BJ (cell line): ENCODE measurements around the gene IGDCC3. TPM values are rescaled to one million over a fixed set of nuclear protein-coding genes. Genes with fewer than 3 reads are reported as not detected.
"Not testable (repeated sequence)": the region's sequence is repeated elsewhere in the genome, so short reads cannot be mapped to it uniquely, and the experiment has no call there.

Source experiments
- CTCF ChIA-PET: fragments of 350-600 bp; formaldehyde crosslinking; extraction: SDS; loops from one replicate; lab custom pipeline; 2021; ENCODE audit warnings: antibody characterized with exemption, inconsistent platforms; lab: Yijun Ruan, JAX
- POLR2A ChIA-PET: fragments of 300-600 bp; sonication (Branson Sonifier 250); formaldehyde crosslinking; extraction: SDS; loops from one replicate; lab custom pipeline; 2021; ENCODE audit warnings: antibody characterized with exemption; lab: Charles Lee
- DNase-seq: peaks from one replicate; pipeline ENCODE4 v3.0.0-alpha.2; 2011; ENCODE audit warnings: low read depth
- H3K27me3 ChIP-seq: 2 replicates; pipeline ENCODE4 v1.6.0; 2011; ENCODE audit warnings: low read length; ENCODE audit not compliant: control insufficient read depth, insufficient read depth
- H3K36me3 ChIP-seq: 2 replicates; pipeline ENCODE4 v1.5.1; 2011; ENCODE audit warnings: low read length; ENCODE audit not compliant: control insufficient read depth, insufficient read depth
- H3K4me3 ChIP-seq: 2 replicates; pipeline ENCODE4 v1.5.1; 2011; ENCODE audit warnings: low read depth, mild to moderate bottlenecking, control low read depth, low read length
- polyA plus RNA-seq: library from polyadenylated mRNA; depleted of rRNA; stranded (reverse); fragments of >200 nt; gene quantifications from 2 replicates; pipeline ENCODE4 v1.2.3, GENCODE V29; 2011
- TF ChIP-seq, protein P1 (sequence below): IDR thresholded peaks from 2 replicates; pipeline ENCODE4 v1.5.1; 2011; ENCODE audit warnings: low read depth, mild to moderate bottlenecking, control low read depth, inconsistent platforms, low read length, moderate library complexity; ENCODE audit not compliant: insufficient read depth

Gene IGDCC3
- polyA plus RNA-seq, 1 experiment = not detected

DNA sequence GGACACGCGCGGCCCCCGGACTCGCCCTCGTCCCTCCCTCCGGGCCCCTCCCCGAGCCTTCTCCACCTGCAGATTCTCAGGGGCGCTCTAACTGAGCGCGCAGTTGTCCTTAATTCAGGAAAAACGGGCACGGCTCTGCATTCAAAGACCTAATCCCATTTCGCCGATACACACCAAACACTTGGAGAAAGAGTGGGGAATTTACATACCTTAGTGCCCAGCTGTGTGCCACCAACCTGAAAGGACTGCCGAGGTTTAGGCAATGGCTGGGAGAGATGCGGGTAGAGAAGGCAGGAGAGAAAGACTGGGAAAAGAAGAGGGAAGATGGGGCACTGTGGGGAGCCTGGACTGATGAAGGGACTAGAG lies 21.8 kb downstream of the IGDCC3 start:
- Histone ChIP-seq H3K4me3 (no peak overlapping the region), H3K36me3 (no peaks in the 10 kb centered on the region), H3K27me3 (peaks cover 27% of the 10 kb centered on the region)
- CTCF ChIA-PET = interaction anchor here (1.9 kb wide), 1 partner anchor 29 kb away, joined by 5 read pairs; no protein-coding TSS in a partner anchor
- TF ChIP-seq, protein P1, sequence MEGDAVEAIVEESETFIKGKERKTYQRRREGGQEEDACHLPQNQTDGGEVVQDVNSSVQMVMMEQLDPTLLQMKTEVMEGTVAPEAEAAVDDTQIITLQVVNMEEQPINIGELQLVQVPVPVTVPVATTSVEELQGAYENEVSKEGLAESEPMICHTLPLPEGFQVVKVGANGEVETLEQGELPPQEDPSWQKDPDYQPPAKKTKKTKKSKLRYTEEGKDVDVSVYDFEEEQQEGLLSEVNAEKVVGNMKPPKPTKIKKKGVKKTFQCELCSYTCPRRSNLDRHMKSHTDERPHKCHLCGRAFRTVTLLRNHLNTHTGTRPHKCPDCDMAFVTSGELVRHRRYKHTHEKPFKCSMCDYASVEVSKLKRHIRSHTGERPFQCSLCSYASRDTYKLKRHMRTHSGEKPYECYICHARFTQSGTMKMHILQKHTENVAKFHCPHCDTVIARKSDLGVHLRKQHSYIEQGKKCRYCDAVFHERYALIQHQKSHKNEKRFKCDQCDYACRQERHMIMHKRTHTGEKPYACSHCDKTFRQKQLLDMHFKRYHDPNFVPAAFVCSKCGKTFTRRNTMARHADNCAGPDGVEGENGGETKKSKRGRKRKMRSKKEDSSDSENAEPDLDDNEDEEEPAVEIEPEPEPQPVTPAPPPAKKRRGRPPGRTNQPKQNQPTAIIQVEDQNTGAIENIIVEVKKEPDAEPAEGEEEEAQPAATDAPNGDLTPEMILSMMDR = no peak
- no peak for DNase-seq
- POLR2A ChIA-PET = no interaction called here

DNA sequence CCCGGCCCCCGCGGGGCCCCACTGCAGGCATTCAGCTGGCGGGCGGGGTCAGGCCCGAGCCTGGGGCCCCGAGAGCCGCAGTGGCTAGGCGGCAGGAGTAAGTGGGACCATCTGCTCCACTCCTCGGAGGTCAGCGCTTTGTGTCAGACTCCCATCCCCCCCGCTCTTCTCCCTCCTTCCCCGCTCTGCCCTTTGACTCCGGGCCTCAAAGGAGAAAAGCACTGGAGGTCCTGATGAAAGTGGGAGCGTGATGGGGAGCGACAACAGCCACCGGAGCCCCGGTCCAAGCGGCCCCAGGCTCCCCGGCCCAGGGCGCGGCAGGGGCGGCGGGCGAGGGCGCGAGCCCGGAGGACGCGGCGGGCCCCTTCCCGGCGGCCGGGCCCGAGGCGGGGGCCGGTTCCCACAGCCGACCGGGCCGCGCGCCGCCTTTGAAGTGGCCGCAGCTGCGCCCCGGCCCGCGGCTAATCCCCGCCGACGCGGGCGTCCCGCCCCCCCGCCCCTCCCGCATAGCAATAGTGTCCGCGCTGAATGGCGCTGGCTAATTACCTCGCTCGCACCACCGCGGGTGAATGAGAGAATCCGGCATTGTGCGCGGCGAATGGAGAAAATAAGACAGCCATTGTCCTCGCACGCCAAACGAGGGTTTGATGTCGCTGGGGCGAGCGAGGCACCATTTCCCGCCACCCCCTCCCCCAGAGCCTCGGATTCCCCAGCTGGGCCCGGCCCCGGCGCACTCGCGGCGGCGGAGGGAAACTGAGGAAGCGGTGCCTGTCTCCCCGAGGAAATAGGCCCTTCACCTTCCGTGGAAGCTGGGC lies 22.4 kb downstream of the IGDCC3 start:
- Histone ChIP-seq H3K4me3 (peak overlapping the region; percentile 26), H3K27me3 (peaks cover 27% of the 10 kb centered on the region), H3K36me3 (no peaks in the 10 kb centered on the region)
- DNase-seq = no peak
- POLR2A ChIA-PET = no interaction called here
- TF ChIP-seq, protein P1 = no peak
- CTCF ChIA-PET = interaction anchor here (1.9 kb wide), 1 partner anchor 29 kb away, joined by 5 read pairs; no protein-coding TSS in a partner anchor

DNA sequence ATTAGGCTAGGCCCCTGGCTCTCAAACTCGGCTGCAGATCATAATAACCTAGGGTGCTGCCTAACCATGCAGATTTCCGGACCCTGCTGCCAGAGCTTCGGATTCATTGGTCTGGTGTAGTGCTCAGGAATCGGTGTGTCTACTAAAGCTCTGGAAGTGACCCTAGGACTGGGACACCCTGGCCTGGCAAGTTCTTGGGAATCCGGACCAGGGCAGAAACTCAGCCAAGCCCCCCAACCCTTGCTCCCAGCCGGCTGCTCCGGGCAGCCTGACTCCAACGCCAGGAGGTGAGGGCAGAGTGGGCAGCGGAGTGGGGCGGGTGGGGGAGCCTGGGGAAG lies 23.0 kb downstream of the IGDCC3 start:
- ChIA-PET CTCF (interaction anchor here (1.9 kb wide), 1 partner anchor 30 kb away, joined by 5 read pairs; no protein-coding TSS in a partner anchor), POLR2A (no interaction called here)
- TF ChIP-seq, protein P1 = no peak
- DNase-seq = no peak
- Histone ChIP-seq H3K4me3 (no peak overlapping the region), H3K36me3 (no peaks in the 10 kb centered on the region), H3K27me3 (peaks cover 27% of the 10 kb centered on the region)

DNA sequence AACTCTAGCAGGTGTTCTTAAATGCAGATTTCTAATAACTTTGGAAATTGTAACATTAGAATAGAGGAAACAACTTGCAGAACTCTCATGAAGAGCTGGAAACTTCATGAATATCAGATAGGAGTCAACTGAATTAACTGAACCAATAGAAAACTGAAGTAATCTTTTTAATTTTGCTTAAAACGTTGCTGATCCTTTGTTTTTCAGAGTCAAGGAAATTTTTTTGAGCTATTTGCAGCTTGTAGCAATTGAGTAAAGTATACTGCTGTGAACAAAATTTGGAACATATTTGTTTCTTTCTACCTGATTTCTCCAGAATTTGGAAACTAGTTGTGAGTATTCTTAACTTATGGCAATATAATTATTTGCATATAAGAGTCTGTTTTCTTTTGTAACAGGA lies 25.8 kb downstream of the IGDCC3 start:
- H3K36me3 ChIP-seq, DNase-seq, H3K4me3 ChIP-seq, POLR2A ChIA-PET: not testable (repeated sequence)
- CTCF ChIA-PET = interaction anchor here (0.6 kb wide), 1 partner anchor 36 kb away, joined by 3 read pairs; no protein-coding TSS in a partner anchor
- peaks cover 24% of the 10 kb centered on the region for H3K27me3 ChIP-seq

DNA sequence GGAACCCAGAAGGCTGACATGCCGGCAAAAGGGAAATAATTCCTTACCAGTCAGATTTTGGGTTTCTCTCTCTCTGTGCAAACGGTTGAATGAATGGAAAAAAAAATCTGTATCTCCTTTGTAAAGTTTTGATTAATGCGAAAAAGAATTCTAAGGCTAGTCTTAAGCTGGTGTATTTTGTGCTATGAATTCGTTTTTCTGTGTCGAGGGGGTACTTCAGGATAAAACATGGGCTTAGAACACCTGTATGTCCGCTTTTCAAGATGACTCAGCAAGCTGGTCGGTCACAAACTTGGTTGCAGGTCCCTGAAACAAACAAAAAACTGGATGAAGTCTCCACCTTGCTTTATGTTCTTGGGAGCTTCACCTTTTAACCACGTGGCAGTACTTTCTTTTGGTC lies 28.5 kb downstream of the IGDCC3 start:
- Histone ChIP-seq H3K27me3 (peaks cover 16% of the 10 kb centered on the region), H3K4me3 (no peak overlapping the region), H3K36me3 (no peaks in the 10 kb centered on the region)
- no peak for DNase-seq
- TF ChIP-seq, protein P1 = no peak
- CTCF ChIA-PET = interaction anchor here (1.3 to 2.7 kb wide), 3 partner anchors 19 to 37 kb away, joined by 4 to 10 read pairs (median 6); no protein-coding TSS in a partner anchor
- POLR2A ChIA-PET = no interaction called here

DNA sequence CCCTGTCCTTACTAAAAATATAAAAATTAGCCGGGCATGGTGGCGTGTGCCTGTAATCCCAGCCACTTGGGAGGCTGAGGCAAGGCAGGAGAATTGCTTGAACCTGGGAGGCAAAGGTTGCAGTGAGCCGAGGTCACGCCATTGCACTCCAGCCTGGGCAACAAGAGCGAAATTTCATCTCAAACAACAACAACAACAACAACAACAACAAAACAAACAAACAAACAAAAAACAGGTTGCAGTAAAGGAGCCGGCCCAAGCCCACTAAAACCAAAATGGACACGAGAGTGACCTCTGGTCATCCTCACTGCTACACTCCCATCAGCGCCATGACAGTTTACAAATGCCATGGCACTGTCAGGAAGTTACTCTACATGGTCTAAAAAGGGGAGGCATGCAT lies 30.0 kb downstream of the IGDCC3 start:
- H3K36me3 ChIP-seq, H3K4me3 ChIP-seq, DNase-seq, POLR2A ChIA-PET: not testable (repeated sequence)
- H3K27me3 ChIP-seq = peaks cover 13% of the 10 kb centered on the region
- CTCF ChIA-PET = interaction anchor here (0.8 kb wide), 1 partner anchor 29 kb away, joined by 3 read pairs; no protein-coding TSS in a partner anchor
